ENCODE measurements around the gene RIC8A. TPM values are rescaled to one million over a fixed set of nuclear protein-coding genes. Genes with fewer than 3 reads are reported as not detected.

Gene RIC8A
- total RNA-seq, 1 donor from 2014 or later, result 45.0 TPM

GRCh38 chr11:223884-224283 lies 16.4 kb downstream of the RIC8A start:
- Histone ChIP-seq H3K4me3 (no peak overlapping the region), H3K36me3 (no peaks in the 10 kb centered on the region), H3K79me2 (ENCODE audit: low read depth) (no peaks in the 10 kb centered on the region), H2AFZ (replicated peaks) (no peak overlapping the region), H3K9me3 (ENCODE audit: low read depth) (no peaks in the 10 kb centered on the region), H3F3A (ENCODE audit: low read depth) (no peaks in the 10 kb centered on the region), H3K27ac (no peak overlapping the region), H3K27me3 (no peaks in the 10 kb centered on the region), H3K4me2 (no peak overlapping the region), H3K4me1 (no peaks in the 10 kb centered on the region), H4K20me1 (ENCODE audit: low read depth) (no peaks in the 10 kb centered on the region), H3K9ac (no peak overlapping the region)
- no peaks in the 10 kb centered on the region for H3K9me3 Mint-ChIP-seq
- no peak overlapping the region for H3K27ac Mint-ChIP-seq
- no peaks in the 10 kb centered on the region for H3K4me1 Mint-ChIP-seq
- TF ChIP-seq EZH2phosphoT487 (IDR thresholded peaks at IDR 0.05) (no peak), EZH2 (IDR thresholded peaks at IDR 0.05) (no peak), CTCF (IDR thresholded peaks at IDR 0.05) (no peak)
- H3K4me3 Mint-ChIP-seq, result no peak overlapping the region
- H3K27me3 Mint-ChIP-seq (ENCODE audit: insufficient read depth, low read depth), result peaks cover 2% of the 10 kb centered on the region
- H3K36me3 Mint-ChIP-seq, result peaks cover 20% of the 10 kb centered on the region
- no peak for DNase-seq (ENCODE audit: low spot score)

- H3K27ac Mint-ChIP-seq, result no peak overlapping the region
- peaks cover 17% of the 10 kb centered on the region for H3K36me3 Mint-ChIP-seq
- Histone ChIP-seq H3K27me3 (no peaks in the 10 kb centered on the region), H3K36me3 (no peaks in the 10 kb centered on the region), H3K79me2 (ENCODE audit: low read depth) (no peaks in the 10 kb centered on the region), H3K9me3 (ENCODE audit: low read depth) (no peaks in the 10 kb centered on the region), H3K4me1 (no peaks in the 10 kb centered on the region), H3K4me2 (no peak overlapping the region), H3K27ac (no peak overlapping the region), H4K20me1 (ENCODE audit: low read depth) (no peaks in the 10 kb centered on the region), H2AFZ (replicated peaks) (no peak overlapping the region), H3K9ac (no peak overlapping the region), H3K4me3 (no peak overlapping the region), H3F3A (ENCODE audit: low read depth) (no peaks in the 10 kb centered on the region)
- H3K27me3 Mint-ChIP-seq (ENCODE audit: insufficient read depth, low read depth), result peaks cover 2% of the 10 kb centered on the region
- H3K4me1 Mint-ChIP-seq, result no peaks in the 10 kb centered on the region
- DNase-seq (ENCODE audit: low spot score), result no peak
- TF ChIP-seq EZH2phosphoT487 (IDR thresholded peaks at IDR 0.05) (no peak), EZH2 (IDR thresholded peaks at IDR 0.05) (no peak), CTCF (IDR thresholded peaks at IDR 0.05) (no peak)
- no peak overlapping the region for H3K4me3 Mint-ChIP-seq
- H3K9me3 Mint-ChIP-seq, result no peaks in the 10 kb centered on the region
These were observed 16.9 kb downstream of the RIC8A start for GRCh38 chr11:224424-224823.

- no peaks in the 10 kb centered on the region for H3K9me3 ChIP-seq (ENCODE audit: low read depth)
- Mint-ChIP-seq H3K27ac (no peak overlapping the region), H3K27me3 (ENCODE audit: insufficient read depth, low read depth) (peaks cover 2% of the 10 kb centered on the region)
These were observed 18.4 kb downstream of the RIC8A start for GRCh38 chr11:225734-226453.

More at GRCh38 chr11:225734-226453, 18.4 kb downstream of the RIC8A start:
- H2AFZ ChIP-seq (replicated peaks), result no peak overlapping the region
- Mint-ChIP-seq H3K9me3 (no peaks in the 10 kb centered on the region), H3K4me1 (no peaks in the 10 kb centered on the region), H3K36me3 (peaks cover 21% of the 10 kb centered on the region), H3K4me3 (no peak overlapping the region)
- TF ChIP-seq EZH2 (IDR thresholded peaks at IDR 0.05) (no peak), EZH2phosphoT487 (IDR thresholded peaks at IDR 0.05) (no peak), CTCF (IDR thresholded peaks at IDR 0.05) (no peak)
- no peaks in the 10 kb centered on the region for H4K20me1 ChIP-seq (ENCODE audit: low read depth)
- H3K4me2 ChIP-seq, result no peak overlapping the region
- H3K36me3 ChIP-seq, result no peaks in the 10 kb centered on the region
- no peak for DNase-seq (ENCODE audit: low spot score)
- no peaks in the 10 kb centered on the region for H3K27me3 ChIP-seq
- H3K79me2 ChIP-seq (ENCODE audit: low read depth), result no peaks in the 10 kb centered on the region
- H3K9ac ChIP-seq, result no peak overlapping the region
- H3K4me3 ChIP-seq, result no peak overlapping the region
- H3F3A ChIP-seq (ENCODE audit: low read depth), result no peaks in the 10 kb centered on the region
- no peaks in the 10 kb centered on the region for H3K4me1 ChIP-seq
- H3K27ac ChIP-seq, result no peak overlapping the region
